ENCODE data around the gene SLC20A1. TPM values are rescaled to one million over a fixed set of nuclear protein-coding genes. Genes with fewer than 3 reads are reported as not detected.
"Not testable (repeated sequence)": the region's sequence is repeated elsewhere in the genome, so short reads cannot be mapped to it uniquely, and the experiment has no call there.

SLC20A1 gene
- total RNA-seq, 1 donor from 2014 or later: 30.8 TPM

- no peak for DNase-seq (ENCODE audit: low spot score)
These were observed 1.3 kb downstream of the SLC20A1 start for GRCh38 chr2:112646791-112647689.

- no peak for DNase-seq (ENCODE audit: low spot score)
These were observed 2.3 kb downstream of the SLC20A1 start for GRCh38 chr2:112648081-112648480.

- DNase-seq (ENCODE audit: low spot score): no peak
These were observed 10.9 kb downstream of the SLC20A1 start for GRCh38 chr2:112656679-112657078.

GRCh38 chr2:112658301-112658700, 12.6 kb downstream of the SLC20A1 start:
- DNase-seq (ENCODE audit: low spot score): no peak

- DNase-seq (ENCODE audit: low spot score): no peak
These were observed 13.3 kb downstream of the SLC20A1 start for GRCh38 chr2:112658839-112659667.

- DNase-seq (ENCODE audit: low spot score): no peak
These were observed 14.4 kb downstream of the SLC20A1 start for GRCh38 chr2:112660138-112660537.

GRCh38 chr2:112661656-112662305, 16.0 kb downstream of the SLC20A1 start:
- DNase-seq (ENCODE audit: low spot score): peak; percentile 37

GRCh38 chr2:112662704-112663103, 17.0 kb downstream of the SLC20A1 start:
- DNase-seq (ENCODE audit: low spot score): no peak

GRCh38 chr2:112664689-112665088, 18.9 kb downstream of the SLC20A1 start:
- DNase-seq (ENCODE audit: low spot score): no peak

- DNase-seq (ENCODE audit: low spot score): no peak
These were observed 19.5 kb downstream of the SLC20A1 start for GRCh38 chr2:112665113-112665780.

GRCh38 chr2:112666761-112667122, 21.0 kb downstream of the SLC20A1 start:
- DNase-seq (ENCODE audit: low spot score): no peak

GRCh38 chr2:112667540-112667939, 21.8 kb downstream of the SLC20A1 start:
- not testable (repeated sequence) for DNase-seq (ENCODE audit: low spot score)

- DNase-seq (ENCODE audit: low spot score): no peak
These were observed 23.9 kb downstream of the SLC20A1 start for GRCh38 chr2:112669667-112670066.

- DNase-seq (ENCODE audit: low spot score): no peak
These were observed 24.7 kb downstream of the SLC20A1 start for GRCh38 chr2:112670252-112671022.

- DNase-seq (ENCODE audit: low spot score): no peak
These were observed 26.1 kb downstream of the SLC20A1 start for GRCh38 chr2:112671801-112672200.

- DNase-seq (ENCODE audit: low spot score): no peak
These were observed 27.3 kb downstream of the SLC20A1 start for GRCh38 chr2:112673008-112673407.

GRCh38 chr2:112674229-112674628, 28.5 kb downstream of the SLC20A1 start:
- DNase-seq (ENCODE audit: low spot score): peak; percentile 45

GRCh38 chr2:112679484-112679883, 33.7 kb downstream of the SLC20A1 start:
- DNase-seq (ENCODE audit: low spot score): no peak

GRCh38 chr2:112680666-112681101, 34.9 kb downstream of the SLC20A1 start:
- DNase-seq (ENCODE audit: low spot score): no peak

GRCh38 chr2:112682101-112682500, 36.4 kb downstream of the SLC20A1 start:
- no peak for DNase-seq (ENCODE audit: low spot score)

Data from mucosa of gallbladder (tissue), 1 donor.